CD4-positive, alpha-beta T cell treated with Interleukin-6 at 100 ng/mL for 8 hours (primary cell): ENCODE measurements around the gene PTPN22.
A peak's percentile ranks its signal among the peaks of the same experiment; 100 is the strongest.

Experiments used
- DNase-seq: peaks from one replicate; pipeline ENCODE4 v3.0.0-alpha.2; 2020; ENCODE audit warnings: mixed read lengths, low spot score

Gene PTPN22

DNA sequence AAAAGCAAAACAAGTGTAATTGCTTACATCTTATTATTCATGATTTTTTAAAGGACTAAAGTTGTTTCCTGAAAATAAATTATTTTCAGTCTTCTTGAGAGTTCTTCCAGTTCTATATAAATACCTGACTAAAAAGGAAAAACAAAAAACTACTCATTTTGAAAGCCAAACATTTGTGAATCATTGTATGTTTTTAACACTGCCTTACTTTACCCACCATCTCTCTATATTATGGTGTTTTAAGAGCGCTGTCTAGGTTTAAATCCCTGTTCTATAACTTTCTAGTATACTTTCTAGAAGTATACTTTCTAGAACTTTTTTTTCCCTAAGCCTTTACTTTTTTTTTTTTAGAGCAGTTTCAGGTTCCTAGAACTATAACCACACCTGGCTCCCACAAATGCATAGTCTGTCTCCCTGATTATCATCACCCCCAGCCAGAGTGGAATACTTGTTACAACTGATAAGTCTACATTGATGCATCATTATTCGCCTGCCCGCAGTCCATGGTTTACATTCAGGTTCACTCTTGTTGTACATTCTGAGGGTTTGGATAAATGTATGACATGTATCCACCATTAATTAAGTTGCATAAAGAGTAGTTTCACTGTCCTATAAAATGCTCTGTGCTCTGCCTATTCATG is 69.0 kb downstream of the PTPN22 start:
- no peak for DNase-seq

DNA sequence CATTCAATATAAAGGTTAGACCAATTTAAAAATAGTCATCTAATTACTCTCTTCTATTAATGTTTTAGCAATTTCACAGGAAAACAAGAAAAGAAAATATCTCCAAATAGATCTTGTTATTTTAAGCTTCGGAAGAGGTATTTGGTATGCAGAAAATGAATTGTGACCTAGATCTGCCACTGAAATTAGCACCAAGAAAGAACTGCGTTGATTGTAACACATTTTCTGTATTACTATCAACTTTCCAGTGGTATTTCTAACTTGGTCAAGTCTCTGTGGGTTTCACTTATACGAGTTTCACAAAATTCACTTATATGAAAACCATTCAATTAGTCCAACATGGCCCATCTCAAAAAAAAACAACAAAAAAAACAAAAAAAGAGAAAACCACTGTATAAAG is 71.0 kb downstream of the PTPN22 start:
- DNase-seq: no peak

DNA sequence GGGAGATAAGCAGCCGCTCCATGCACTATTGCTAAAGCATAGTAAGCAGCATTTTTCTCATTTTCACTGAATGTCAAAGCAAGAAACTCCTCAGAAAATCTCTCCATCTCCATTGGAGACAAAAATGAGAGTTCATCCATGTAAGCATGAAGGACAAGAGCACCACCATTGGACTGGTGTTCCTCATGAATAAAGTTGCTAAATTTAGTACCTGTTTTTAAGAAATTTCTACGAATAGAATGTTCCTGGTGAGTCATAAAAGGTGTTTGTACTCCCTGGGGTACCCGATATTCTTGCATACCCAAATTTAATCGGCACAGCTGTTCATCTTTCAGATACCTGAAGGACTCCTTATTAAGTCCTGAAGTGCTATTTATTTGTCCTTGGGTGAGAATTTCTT is 74.0 kb downstream of the PTPN22 start:
- no peak for DNase-seq

DNA sequence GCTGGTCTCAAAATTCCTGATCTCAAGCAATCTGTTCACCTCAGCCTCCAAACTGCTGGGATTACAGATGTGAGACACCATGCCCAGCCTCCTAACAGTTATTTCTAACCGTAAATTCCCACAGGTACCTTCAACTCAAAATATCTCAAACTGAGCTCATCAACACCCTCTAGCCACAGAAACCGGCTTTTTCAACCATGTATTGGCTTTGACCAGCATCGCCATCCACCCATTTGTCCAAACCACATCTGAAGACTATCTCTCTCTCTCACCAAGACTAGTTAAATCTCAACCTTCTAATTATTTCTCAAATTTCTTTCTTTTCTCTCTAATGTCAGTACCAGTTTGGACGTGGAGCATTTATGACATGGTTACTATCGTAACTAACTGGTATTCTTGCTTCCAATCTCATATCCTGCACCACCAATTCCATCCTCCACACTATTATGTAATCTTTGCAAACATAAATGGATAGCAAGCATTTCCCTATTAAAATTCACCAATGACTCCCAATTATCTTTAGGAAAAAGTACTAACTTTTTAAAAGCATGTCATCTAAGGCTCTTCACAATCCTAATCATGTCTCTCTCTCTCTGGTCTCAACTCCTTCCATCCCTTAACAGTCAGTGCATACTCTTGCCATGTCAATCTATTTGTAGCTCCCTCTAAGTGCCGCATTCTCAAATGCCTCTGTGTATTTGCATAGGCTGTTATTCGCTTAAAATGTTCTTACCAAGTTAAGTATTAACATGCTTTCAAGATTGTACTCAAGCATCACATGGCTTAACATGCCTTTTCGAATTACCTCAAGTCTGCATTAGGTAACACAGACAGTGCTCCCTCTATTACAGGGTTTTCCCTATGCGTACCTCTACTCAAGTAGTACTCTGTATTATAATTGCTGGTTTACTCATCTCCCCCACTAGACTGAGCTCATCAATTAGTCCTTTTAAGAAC is 77.4 kb downstream of the PTPN22 start:
- no peak for DNase-seq

DNA sequence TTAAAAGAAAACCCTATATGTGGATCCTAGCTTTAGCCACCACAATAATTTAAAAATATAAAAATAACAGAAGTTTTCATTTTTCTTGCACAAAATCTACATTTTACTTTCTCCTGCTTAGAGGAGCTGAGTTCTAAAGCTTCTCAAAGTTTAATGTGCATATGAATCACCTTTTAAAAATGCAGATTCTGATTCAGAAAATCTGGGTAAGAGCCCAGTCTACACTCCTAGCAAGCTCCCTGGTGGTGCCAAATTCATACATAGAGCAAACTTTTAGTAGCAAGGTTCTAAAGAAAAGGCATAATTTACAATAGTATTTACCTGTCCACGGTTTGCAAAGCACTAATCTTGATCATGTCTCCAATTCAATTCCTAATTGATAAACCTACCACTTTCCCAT is 78.5 kb downstream of the PTPN22 start:
- DNase-seq: no peak

DNA sequence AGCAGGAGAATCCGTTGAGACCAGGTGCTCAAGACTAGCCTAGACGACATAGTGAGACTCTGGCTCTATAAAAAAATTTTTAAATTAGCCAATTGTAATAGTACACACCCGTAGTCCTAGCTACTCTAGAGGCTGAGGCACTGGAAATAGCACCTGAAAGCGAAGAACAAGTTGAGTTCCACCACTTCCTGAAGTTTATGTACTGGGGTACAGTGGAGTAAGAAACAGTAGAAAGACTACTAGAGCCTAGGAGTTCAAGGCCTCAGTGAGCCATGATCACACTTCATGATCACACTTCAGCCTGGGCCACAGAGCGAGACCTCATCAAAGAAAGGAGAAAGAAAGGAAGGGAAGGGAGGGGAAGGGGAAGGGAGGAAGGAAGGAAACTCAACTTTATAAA is 79.0 kb downstream of the PTPN22 start:
- peak; percentile 24 for DNase-seq

DNA sequence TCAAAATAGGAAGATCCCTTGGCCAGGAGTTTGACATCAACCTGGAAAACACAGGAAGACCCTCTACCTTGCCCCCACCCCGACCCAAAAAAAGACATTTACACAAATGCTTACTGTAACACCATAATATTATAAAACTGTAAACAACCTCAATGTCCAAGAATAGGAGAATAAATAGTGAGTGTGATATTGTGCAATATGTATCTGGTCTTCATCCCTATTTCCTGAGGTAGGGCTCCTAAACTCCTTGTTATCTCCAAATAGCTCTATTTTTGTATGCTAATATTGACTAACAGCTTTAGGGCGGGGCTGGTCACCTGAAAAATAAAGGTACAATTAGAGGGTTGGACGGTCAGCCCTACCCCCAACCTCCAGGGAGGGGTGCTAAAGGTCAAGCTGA is 82.7 kb downstream of the PTPN22 start:
- no peak for DNase-seq

DNA sequence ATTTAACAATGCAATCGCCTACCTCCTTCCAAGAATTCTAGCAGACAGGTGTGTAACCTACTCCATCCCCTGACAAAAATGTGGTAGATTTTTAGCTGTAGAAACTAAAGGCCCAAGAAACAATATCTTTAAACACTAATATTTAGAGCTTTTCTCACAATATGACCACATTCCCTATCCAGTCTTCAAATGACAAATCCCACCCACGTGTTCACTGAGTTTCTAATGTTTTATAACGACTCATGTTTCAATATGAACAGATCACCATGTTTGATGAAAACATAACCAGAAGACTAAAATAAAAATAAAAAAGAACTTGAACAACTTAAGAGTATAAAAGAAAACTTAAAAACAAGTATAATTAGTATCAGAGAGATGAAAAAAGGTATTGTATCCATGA is 83.8 kb downstream of the PTPN22 start:
- DNase-seq: no peak

DNA sequence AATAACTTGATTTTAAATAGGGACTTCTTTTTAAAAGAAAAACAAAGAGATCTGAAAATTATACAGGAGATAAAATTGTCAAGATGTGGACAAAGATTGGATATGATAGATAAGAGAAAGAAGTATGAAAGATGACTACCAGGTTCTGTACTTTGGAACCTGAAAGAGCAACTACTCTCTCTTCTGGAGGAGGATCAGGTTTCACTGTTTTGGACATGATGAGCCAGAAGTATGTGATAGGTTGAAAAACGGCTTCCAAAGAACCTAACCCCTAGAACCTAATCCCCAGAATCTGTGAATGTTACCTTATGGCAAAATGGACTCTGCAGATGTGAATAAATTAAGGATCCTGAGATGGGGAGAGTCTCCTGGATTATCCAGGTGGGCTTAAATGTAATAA is 85.4 kb downstream of the PTPN22 start:
- no peak for DNase-seq

DNA sequence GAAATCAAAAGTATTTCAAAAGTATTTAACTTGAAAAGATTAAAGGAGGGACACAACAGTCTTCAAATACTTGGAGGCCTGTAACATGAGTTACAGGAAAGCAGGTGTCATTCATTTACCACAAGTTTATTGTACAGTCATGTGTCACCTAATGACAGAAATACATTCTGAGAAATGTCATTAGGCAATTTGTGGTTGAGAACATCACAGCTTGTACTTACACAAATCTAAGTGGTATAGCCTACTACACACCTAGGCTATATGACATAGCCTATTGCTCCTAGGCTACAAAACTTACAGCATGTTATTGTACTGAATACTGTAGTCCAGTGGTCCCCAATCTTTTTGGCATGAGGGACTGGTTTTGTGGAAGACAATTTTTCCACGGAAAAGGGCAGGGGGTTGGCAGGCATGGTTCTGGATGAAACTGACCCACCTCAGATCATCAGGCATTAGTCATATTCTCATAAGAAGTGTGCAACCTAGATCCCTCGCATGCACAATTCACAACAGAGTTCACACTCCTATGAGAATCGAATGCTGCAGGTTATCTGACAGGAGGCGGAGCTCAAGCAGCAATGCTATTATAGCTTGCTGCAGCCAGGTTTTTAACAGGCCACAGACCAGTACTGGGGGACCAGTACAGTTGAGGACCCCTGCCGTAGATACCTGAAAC is 87.3 kb downstream of the PTPN22 start:
- peak; percentile 39 for DNase-seq

DNA sequence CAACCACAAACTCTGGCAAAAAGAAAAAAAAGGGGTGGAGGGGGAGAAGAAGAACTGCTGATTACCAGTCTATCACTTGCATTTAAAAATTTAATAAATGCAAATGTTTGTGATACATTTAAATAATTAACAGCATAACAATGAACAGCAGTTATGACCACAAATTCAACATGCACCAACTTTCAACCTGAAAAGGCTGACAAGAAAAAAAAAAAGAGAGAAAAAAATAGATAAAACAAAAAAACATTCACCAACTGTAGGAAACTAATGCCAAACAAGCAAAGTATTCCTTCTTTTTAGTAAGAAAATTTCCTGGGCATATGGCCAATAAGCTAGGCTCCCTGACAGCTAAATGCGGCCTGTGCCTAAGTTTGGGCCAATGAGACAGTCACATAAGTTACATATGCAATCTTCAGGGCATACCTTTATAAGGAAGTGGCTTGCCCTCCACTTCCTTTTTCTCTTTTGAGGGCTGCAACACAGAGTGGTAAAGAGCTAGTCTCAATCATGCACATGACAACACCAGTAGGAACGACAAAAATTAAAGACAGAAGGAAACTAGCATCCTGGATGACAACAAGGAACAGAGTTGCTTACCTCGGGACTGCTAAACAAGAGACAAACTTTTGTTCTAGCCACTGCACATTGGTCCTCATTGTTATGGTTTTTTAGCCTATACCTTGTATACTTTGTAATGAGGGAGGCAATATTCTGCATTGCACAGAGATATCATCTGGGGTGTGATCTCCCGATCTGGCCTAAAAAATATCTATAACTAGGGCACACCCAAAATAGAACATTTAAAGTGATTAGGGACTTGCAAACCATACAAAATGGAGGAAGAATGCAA is 88.0 kb downstream of the PTPN22 start:
- peak; percentile 74 for DNase-seq

DNA sequence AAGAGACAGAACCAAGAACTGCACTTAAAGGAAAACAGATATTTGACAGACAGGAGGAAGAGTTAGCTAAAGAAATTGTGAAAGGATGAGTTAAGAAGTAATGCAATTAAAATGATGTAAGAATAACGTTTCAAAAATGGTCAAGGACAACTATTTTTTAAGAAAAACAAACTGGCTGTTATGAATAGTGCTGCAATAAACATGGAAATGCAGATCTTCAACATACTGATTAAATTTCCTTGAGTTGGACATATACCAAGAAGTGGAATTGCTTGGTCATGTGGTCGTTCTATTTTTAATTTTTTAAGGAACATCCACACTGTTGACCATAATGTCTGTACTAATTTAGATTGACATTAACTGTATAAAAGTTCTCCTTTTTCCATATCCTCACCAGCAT is 89.1 kb downstream of the PTPN22 start:
- DNase-seq: no peak

DNA sequence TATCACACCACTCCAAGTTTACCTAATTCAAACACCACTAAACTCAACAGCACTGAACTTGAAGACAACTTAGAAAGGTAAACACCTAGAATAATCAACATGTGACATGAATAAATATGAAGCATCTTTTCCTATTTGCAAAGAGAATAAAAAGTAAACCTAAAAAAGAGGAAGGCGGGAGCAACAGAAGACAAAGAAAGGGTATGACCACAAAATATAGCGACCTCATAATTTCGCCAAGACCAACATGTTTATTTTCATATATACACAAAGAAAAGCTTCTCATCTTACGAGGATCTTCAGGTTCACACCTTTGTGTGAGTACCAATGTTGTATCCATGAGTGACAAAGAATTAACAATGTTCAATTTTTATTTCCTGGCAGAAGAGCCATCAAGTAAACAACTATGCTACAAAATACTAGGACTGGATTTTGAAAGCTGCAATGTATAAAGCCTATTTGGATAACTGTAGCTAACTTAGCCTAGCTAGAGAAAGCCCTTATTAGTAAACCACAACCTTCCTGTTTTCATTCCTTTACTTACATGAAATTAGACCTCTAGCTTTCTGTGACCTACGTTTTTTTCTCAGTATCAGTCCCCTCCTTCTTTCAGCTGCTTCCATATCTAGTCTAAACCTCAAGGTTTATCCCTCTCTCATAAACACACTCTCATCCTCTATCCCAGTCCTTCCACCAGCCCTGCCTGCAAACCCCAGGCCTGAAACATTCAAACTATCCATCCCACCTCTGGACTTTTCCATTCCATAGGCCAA is 91.0 kb downstream of the PTPN22 start:
- peak; percentile 42 for DNase-seq

DNA sequence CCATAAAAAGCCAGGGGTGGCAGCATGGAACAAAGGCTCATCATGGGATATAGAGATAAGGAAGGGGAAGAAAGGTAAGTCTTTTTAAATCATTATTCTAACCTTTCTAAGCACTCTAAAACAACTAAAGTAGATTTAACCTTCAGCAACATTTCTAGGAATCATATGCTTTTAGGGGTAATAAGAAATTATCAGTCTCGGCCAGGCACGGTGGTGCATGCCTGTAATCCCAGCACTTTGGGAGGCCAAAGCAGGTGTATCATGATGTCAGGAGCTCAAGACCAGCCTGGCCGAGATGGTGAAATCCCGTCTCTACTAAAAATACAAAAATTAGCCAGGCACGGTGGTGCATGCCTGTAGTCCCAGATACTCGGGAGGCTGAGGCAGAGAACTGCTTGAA is 92.0 kb downstream of the PTPN22 start:
- DNase-seq: no peak

DNA sequence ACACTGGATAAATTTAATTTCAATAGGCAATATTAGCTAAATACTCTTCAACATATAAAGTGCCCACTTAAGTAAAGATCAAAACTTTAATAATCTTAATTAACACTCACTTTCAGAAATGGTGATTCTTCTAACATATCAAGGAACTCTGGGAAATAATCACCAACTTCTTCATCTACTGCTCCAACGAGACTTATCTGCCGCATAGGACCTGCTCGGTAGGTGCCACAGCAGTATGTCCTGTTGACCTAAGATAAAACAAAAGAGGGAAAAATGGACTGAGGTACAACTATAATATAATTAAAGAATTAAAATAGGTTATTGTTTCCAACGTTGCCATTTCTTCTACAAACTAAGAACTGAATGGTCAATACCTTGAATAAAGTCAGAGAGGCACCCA is 94.0 kb downstream of the PTPN22 start:
- DNase-seq: no peak

DNA sequence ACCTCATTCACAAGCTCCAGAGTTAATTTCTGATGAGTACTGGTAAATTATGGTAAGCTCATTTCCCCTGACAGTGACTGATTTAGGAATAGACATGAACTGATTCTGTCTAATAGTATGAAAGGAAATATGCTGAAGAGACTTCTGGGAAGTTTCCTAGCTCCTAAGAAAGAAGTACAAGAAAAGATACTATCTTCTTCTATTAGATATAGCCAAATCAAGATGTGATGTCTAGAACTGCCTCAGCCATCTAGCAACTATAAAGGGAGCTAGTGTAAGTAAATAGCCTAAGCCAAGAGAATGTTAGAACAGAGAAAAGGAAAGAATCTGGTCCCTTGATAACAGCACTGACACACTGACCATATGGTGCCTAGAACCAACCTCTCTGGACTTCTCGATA is 101.5 kb downstream of the PTPN22 start:
- DNase-seq: no peak

DNA sequence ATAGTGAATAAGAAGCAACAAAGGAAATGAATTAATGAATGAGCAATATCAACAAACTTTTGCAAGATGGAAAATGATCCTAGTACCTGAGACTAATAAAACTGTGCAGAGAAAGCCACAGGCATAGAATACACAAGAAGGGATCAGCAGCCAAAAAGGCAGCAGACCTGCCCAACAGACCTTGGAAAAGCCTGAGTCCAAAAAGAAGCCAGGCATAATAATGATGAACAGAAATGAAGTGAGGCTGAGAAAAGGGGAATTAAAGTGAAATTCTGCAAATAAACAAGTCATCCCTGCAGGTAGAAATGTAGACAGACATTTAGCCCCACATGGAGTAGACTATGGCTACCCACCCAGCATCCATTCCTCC is 101.9 kb downstream of the PTPN22 start:
- no peak for DNase-seq

DNA sequence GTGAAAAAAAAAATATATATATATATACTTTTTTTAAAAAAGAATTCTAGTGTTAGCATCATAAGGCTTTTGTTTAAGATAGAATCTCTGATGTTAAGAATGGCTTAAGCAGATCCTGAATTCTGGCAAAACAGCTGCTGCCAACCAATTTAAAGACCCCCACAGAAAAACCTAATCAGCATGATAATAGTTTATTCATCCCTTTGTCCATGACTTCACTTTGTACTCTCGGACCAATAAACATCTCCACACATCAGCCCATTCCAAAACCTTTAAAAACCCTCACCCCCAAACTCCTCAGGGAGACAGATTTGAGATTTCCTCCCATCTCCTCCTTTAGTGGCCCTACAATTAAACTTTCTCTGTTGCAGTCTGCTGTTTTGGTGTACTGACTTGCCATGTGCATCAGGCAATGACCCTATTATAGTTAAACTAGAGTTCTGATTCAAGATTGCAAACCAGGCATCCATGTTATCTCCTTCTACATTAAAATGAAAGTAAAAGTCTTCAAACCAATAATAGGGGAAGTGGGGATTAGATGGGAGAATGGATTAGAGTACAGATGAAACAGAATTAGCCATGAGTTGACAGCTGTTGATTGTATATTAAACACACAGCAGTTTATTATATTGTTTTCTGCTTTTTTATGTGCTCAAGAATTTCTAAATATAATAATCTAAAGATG is 102.5 kb downstream of the PTPN22 start:
- no peak for DNase-seq

DNA sequence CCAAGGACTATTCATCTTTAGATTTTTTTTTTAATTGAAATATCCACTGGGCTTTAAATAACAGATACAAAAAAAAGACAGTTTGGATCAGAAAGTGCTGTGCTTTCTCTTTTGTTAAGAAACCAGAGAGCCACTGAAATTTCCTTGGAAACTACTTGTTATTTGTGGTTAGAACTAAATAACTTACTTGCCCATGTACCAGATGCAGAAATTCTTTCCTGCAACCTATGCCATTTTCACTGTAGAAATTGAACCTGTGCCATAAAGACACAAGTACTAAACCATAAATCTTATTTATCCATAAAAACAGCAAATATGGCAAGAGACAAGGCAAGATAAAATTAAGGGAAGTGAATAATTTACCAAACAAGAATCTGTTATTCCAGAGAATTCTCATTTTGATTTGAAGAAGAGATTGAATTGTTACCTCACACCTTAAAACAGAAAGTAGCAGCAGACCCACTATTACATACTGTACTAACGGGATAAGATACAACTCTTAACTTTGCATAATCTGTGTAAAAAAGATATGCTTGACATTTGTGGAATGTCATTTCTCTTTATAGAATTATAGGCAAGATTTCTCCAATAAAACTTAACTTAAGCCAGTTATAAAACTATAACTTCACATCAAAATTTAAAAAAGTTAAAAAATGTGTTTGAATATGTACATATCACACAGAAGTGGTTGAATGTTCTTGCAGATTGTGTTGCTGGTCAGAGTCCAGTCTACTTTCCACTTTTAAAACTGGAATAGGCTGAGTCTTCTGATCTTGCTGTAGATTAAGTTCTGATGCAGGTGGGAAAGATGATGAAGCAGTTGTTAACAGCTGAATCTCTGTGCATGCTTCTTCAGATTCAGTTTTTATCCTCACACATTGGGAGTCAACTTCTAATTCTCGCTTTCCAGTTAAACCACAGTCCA is 105.9 kb downstream of the PTPN22 start:
- no peak for DNase-seq
